Endothelial cell of umbilical vein (primary cell): ENCODE results near the gene MSTO1.

Source experiments
- CTCF ChIP-seq, 2 donors: IDR thresholded peaks; 1 replicate in 1 of 2; 2 replicates in 1 of 2; pipeline ENCODE4 v1.5.1; 2011; ENCODE audit warnings: low read length in 2 of 2, mild to moderate bottlenecking in 2 of 2, moderate library complexity in 2 of 2, control low read depth in 1 of 2, inconsistent platforms in 1 of 2, low read depth in 1 of 2; ENCODE audit not compliant: insufficient read depth in 1 of 2; ENCODE audit errors: extremely low read depth in 1 of 2
- EZH2 ChIP-seq: IDR thresholded peaks from 2 replicates; pipeline ENCODE4 v1.6.1; 2012; ENCODE audit warnings: borderline replicate concordance, low read depth, mild to moderate bottlenecking, moderate library complexity, low read length, inconsistent platforms; ENCODE audit not compliant: severe bottlenecking
- JUN ChIP-seq: IDR thresholded peaks from 2 replicates; pipeline ENCODE4 v1.6.1; 2011; ENCODE audit warnings: borderline replicate concordance, low read depth; ENCODE audit not compliant: insufficient read length, insufficient read depth
- MAX ChIP-seq: IDR thresholded peaks from 2 replicates; pipeline ENCODE4 v1.6.1; 2011; ENCODE audit not compliant: insufficient read depth, insufficient read length
- POLR2A ChIP-seq: IDR thresholded peaks from 2 replicates; pipeline ENCODE4 v1.6.1; 2012; ENCODE audit warnings: low read depth, mild to moderate bottlenecking, control low read depth, low read length
- POLR2AphosphoS5 ChIP-seq: IDR thresholded peaks from 2 replicates; pipeline ENCODE4 v1.6.1; 2012; ENCODE audit warnings: low read depth, mild to moderate bottlenecking, control low read depth, low read length, moderate library complexity; ENCODE audit not compliant: insufficient read depth

GRCh38 chr1:155648207-155649147 is 38.5 kb downstream of the MSTO1 start:
- TF ChIP-seq CTCF (IDR thresholded peaks at IDR 0.05; ENCODE audit: extremely low read depth in 1 of 2, insufficient read depth in 1 of 2, low read depth in 1 of 2, low read length in 2 of 2) (peak; percentile 44 to 53), EZH2 (no peak), POLR2A (no peak), JUN (peak; percentile 10), POLR2AphosphoS5 (peak; percentile 27), MAX (no peak)
